ENCODE measurements around the gene RAD23A. TPM values are rescaled to one million over a fixed set of nuclear protein-coding genes. Genes with fewer than 3 reads are reported as not detected.
A peak's percentile ranks its signal among the peaks of the same experiment; 100 is the strongest.

RAD23A gene
- total RNA-seq, 2 donors from 2014 or later = 113 to 145 TPM

GRCh38 chr19:12965812-12966135, 20.1 kb downstream of the RAD23A start:
- H3K9me3 ChIP-seq = no peaks in the 10 kb centered on the region
- H3K27ac ChIP-seq = peak overlapping the region; percentile 62 to 66
- no peaks in the 10 kb centered on the region for H3K4me1 ChIP-seq (replicated peaks)
- no peaks in the 10 kb centered on the region for H3K27me3 ChIP-seq (replicated peaks; ENCODE audit: insufficient read depth)
- intact Hi-C loops (cut with DNase I) = loop anchor here (10.0 kb wide), 1 partner anchor 619 kb away; no protein-coding TSS in a partner anchor
- TF ChIP-seq POLR2AphosphoS5 (IDR thresholded peaks at IDR 0.05) = no peak
- TF ChIP-seq CTCF (IDR thresholded peaks at IDR 0.05) = no peak
- no peak for TF ChIP-seq POLR2A (IDR thresholded peaks at IDR 0.05)
- no peaks in the 10 kb centered on the region for H3K36me3 ChIP-seq
- H3K4me3 ChIP-seq = peak overlapping the region; percentile 19 to 31
- WGBS = 46% methylated on average over 8 of the region's 8 CpGs
- DNase-seq (ENCODE audit: low spot score) = no peak

- Histone ChIP-seq H3K27ac (no peak overlapping the region), H3K27me3 (replicated peaks; ENCODE audit: insufficient read depth) (no peaks in the 10 kb centered on the region), H3K36me3 (no peaks in the 10 kb centered on the region), H3K9me3 (no peaks in the 10 kb centered on the region), H3K4me1 (replicated peaks) (no peaks in the 10 kb centered on the region), H3K4me3 (no peak overlapping the region)
- intact Hi-C loops (cut with DNase I) = loop anchor here (10.0 kb wide), 1 partner anchor 617 kb away; no protein-coding TSS in a partner anchor
- DNase-seq (ENCODE audit: low spot score) = no peak
- WGBS = 88% methylated on average over 5 of the region's 5 CpGs
- TF ChIP-seq POLR2AphosphoS5 (IDR thresholded peaks at IDR 0.05) = no peak
- TF ChIP-seq CTCF (IDR thresholded peaks at IDR 0.05) = no peak
- no peak for TF ChIP-seq POLR2A (IDR thresholded peaks at IDR 0.05)
Observed at GRCh38 chr19:12967907-12968306, 22.2 kb downstream of the RAD23A start.

GRCh38 chr19:12969292-12969988, 23.8 kb downstream of the RAD23A start, which contains the start of gene DAND5:
Gene DAND5 (plus strand): TSS chr19:12969576. CDS start chr19:12969661, 85 bp downstream.
- Histone ChIP-seq H3K27me3 (replicated peaks; ENCODE audit: insufficient read depth) (no peaks in the 10 kb centered on the region), H3K9me3 (no peaks in the 10 kb centered on the region), H3K4me1 (replicated peaks) (no peaks in the 10 kb centered on the region), H3K27ac (no peak within 1 kb of the TSS), H3K4me3 (no peak within 1 kb of the TSS), H3K36me3 (no peaks in the 10 kb centered on the region)
- WGBS = 59% methylated on average over 9 of the region's 14 CpGs
- intact Hi-C loops (cut with DNase I) = loop anchor here (10.0 kb wide), 1 partner anchor 615 kb away; no protein-coding TSS in a partner anchor
- no peak for DNase-seq (ENCODE audit: low spot score)
- TF ChIP-seq POLR2A (IDR thresholded peaks at IDR 0.05) (no peak), CTCF (IDR thresholded peaks at IDR 0.05) (no peak), POLR2AphosphoS5 (IDR thresholded peaks at IDR 0.05) (no peak)

GRCh38 chr19:12970070-12970820, 24.6 kb downstream of the RAD23A start:
- Histone ChIP-seq H3K36me3 (no peaks in the 10 kb centered on the region), H3K4me1 (replicated peaks) (no peaks in the 10 kb centered on the region), H3K4me3 (no peak overlapping the region), H3K27me3 (replicated peaks; ENCODE audit: insufficient read depth) (no peaks in the 10 kb centered on the region), H3K27ac (no peak overlapping the region), H3K9me3 (no peaks in the 10 kb centered on the region)
- intact Hi-C loops (cut with DNase I) = no loop called here
- WGBS = 92% methylated on average over 7 of the region's 7 CpGs
- no peak for DNase-seq (ENCODE audit: low spot score)
- TF ChIP-seq CTCF (IDR thresholded peaks at IDR 0.05) (no peak), POLR2AphosphoS5 (IDR thresholded peaks at IDR 0.05) (no peak), POLR2A (IDR thresholded peaks at IDR 0.05) (no peak)

All from prostate gland (tissue), 2 donors.